ENCODE measurements around the gene CDCA5.
A peak's percentile ranks its signal among the peaks of the same experiment; 100 is the strongest.

CDCA5 gene

DNA sequence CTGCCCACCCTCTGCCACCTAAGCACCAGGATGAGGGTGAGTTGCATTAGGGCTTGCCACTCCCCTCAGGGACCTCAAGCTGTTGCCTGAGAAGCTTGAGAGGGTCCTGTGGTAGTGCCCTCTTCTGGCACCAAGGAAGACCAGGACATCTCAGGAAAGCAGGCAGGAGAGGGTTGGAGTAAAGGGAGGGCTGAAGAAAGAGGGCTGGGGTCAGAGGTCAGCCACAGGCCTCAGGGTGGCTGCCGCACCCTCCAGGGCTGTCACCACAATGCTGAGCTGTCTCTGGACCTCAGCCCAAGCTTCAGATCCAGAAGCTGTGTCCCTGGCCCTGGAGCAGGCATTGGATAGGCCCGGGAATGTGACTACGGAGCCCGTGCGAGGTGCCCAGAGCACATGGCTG is 38.8 kb downstream of the CDCA5 start:
- H3K9ac ChIP-seq (ENCODE audit: low read length), result no peak overlapping the region
- no peak overlapping the region for H3K27ac ChIP-seq (ENCODE audit: low read length)
- H2AFZ ChIP-seq (ENCODE audit: low read depth, low read length), result no peak overlapping the region
- no peak for TF ChIP-seq EZH2phosphoT487 (IDR thresholded peaks at IDR 0.05; ENCODE audit: low read depth)
- TF ChIP-seq CTCF (IDR thresholded peaks at IDR 0.05; ENCODE audit: low read depth, low read length), result no peak
- peaks cover 6% of the 10 kb centered on the region for H3K36me3 ChIP-seq (replicated peaks; ENCODE audit: low read depth, low read length)
- no peaks in the 10 kb centered on the region for H3K9me3 ChIP-seq (ENCODE audit: insufficient read depth, low read length)
- no peak overlapping the region for H3K4me2 ChIP-seq (ENCODE audit: low read length)
- H3K27me3 ChIP-seq (ENCODE audit: low read depth, low read length), result no peaks in the 10 kb centered on the region
- no peaks in the 10 kb centered on the region for H4K20me1 ChIP-seq (ENCODE audit: insufficient read depth, low read length)
- peaks cover 8% of the 10 kb centered on the region; the same call in 1 of the 2 replicates for H3K4me1 ChIP-seq (ENCODE audit: low read length)
- H3K79me2 ChIP-seq (ENCODE audit: low read length), result no peaks in the 10 kb centered on the region
- no peak overlapping the region for H3K4me3 ChIP-seq (ENCODE audit: low read length)

DNA sequence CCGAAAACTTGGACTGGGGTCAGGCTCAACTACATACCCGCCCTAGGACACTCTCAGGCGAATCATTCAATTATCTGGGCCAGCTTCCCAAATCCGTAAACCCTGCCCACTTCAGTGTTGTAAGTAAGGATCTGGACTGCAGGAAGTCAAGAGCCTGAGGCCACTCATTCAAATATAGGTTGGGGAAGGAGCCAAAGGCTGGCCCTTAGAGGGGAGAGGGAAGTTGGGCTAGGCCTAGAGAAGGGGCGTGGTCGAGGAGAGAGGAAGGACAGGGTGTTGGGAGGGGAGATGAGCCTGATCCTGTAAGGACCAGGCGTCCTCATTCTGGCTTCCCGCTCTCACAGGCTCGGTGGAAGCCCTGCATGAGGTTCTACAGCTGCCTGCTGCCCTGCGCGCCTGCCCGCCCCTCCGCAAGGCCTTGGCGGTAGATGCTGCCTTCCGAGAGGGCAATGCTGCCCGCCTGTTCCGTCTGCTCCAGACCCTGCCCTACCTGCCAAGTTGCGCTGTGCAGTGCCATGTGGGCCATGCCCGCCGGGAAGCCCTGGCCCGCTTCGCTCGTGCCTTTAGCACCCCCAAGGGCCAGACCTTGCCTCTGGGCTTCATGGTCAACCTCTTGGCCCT is 39.8 kb downstream of the CDCA5 start:
- H3K27ac ChIP-seq (ENCODE audit: low read length), result no peak overlapping the region
- H3K4me1 ChIP-seq (ENCODE audit: low read length), result peaks cover 9% of the 10 kb centered on the region; the same call in 1 of the 2 replicates
- peaks cover 6% of the 10 kb centered on the region for H3K36me3 ChIP-seq (replicated peaks; ENCODE audit: low read depth, low read length)
- H3K27me3 ChIP-seq (ENCODE audit: low read depth, low read length), result no peaks in the 10 kb centered on the region
- H3K9me3 ChIP-seq (ENCODE audit: insufficient read depth, low read length), result no peaks in the 10 kb centered on the region
- no peaks in the 10 kb centered on the region for H4K20me1 ChIP-seq (ENCODE audit: insufficient read depth, low read length)
- TF ChIP-seq EZH2phosphoT487 (IDR thresholded peaks at IDR 0.05; ENCODE audit: low read depth) (no peak), CTCF (IDR thresholded peaks at IDR 0.05; ENCODE audit: low read depth, low read length) (no peak)
- H3K4me3 ChIP-seq (ENCODE audit: low read length), result no peak overlapping the region
- H3K9ac ChIP-seq (ENCODE audit: low read length), result no peak overlapping the region
- no peak overlapping the region for H3K4me2 ChIP-seq (ENCODE audit: low read length)
- H3K79me2 ChIP-seq (ENCODE audit: low read length), result no peaks in the 10 kb centered on the region
- H2AFZ ChIP-seq (ENCODE audit: low read depth, low read length), result no peak overlapping the region

GRCh38 chr11:65042891-65043290 is 40.9 kb downstream of the CDCA5 start:
- Histone ChIP-seq H3K27ac (ENCODE audit: low read length) (no peak overlapping the region), H3K36me3 (replicated peaks; ENCODE audit: low read depth, low read length) (peaks cover 6% of the 10 kb centered on the region), H3K4me2 (ENCODE audit: low read length) (no peak overlapping the region), H3K9ac (ENCODE audit: low read length) (no peak overlapping the region), H3K27me3 (ENCODE audit: low read depth, low read length) (no peaks in the 10 kb centered on the region), H3K4me1 (ENCODE audit: low read length) (peaks cover 9% of the 10 kb centered on the region; the same call in 1 of the 2 replicates), H3K9me3 (ENCODE audit: insufficient read depth, low read length) (no peaks in the 10 kb centered on the region), H2AFZ (ENCODE audit: low read depth, low read length) (no peak overlapping the region), H3K4me3 (ENCODE audit: low read length) (no peak overlapping the region), H4K20me1 (ENCODE audit: insufficient read depth, low read length) (no peaks in the 10 kb centered on the region), H3K79me2 (ENCODE audit: low read length) (no peaks in the 10 kb centered on the region)
- no peak for TF ChIP-seq CTCF (IDR thresholded peaks at IDR 0.05; ENCODE audit: low read depth, low read length)
- TF ChIP-seq EZH2phosphoT487 (IDR thresholded peaks at IDR 0.05; ENCODE audit: low read depth), result no peak

GRCh38 chr11:65040847-65041622 is 42.8 kb downstream of the CDCA5 start, which contains the start of gene SAC3D1:
Gene SAC3D1 (plus strand): TSS chr11:65041210. CDS start chr11:65041293, 83 bp downstream.
- no peaks in the 10 kb centered on the region for H3K27me3 ChIP-seq (ENCODE audit: low read depth, low read length)
- H3K9ac ChIP-seq (ENCODE audit: low read length), result peak within 1 kb of the TSS; percentile 75
- H3K36me3 ChIP-seq (replicated peaks; ENCODE audit: low read depth, low read length), result peaks cover 6% of the 10 kb centered on the region
- H3K27ac ChIP-seq (ENCODE audit: low read length), result peak within 1 kb of the TSS; percentile 88
- no peaks in the 10 kb centered on the region for H3K79me2 ChIP-seq (ENCODE audit: low read length)
- H2AFZ ChIP-seq (ENCODE audit: low read depth, low read length), result peak within 1 kb of the TSS; percentile 76
- no peaks in the 10 kb centered on the region for H3K9me3 ChIP-seq (ENCODE audit: insufficient read depth, low read length)
- peak within 1 kb of the TSS; percentile 79 for H3K4me2 ChIP-seq (ENCODE audit: low read length)
- H3K4me1 ChIP-seq (ENCODE audit: low read length), result peaks cover 9% of the 10 kb centered on the region; the same call in 1 of the 2 replicates
- H3K4me3 ChIP-seq (ENCODE audit: low read length), result peak within 1 kb of the TSS; percentile 78
- H4K20me1 ChIP-seq (ENCODE audit: insufficient read depth, low read length), result no peaks in the 10 kb centered on the region
- TF ChIP-seq CTCF (IDR thresholded peaks at IDR 0.05; ENCODE audit: low read depth, low read length) (no peak), EZH2phosphoT487 (IDR thresholded peaks at IDR 0.05; ENCODE audit: low read depth) (no peak)

All from OCI-LY3 (cell line).